ENCODE measurements around the gene FAIM. TPM values are rescaled to one million over a fixed set of nuclear protein-coding genes. Genes with fewer than 3 reads are reported as not detected.

FAIM gene
- total RNA-seq, result 12.0 and 12.6 TPM in 2 replicates

GRCh38 chr3:138608322-138609135 lies at the start of gene FAIM:
TSS of gene FAIM (plus strand) at chr3:138608771. CDS start at chr3:138619727, 10,956 bp downstream.

GRCh38 chr3:138594150-138594934 lies 14.2 kb upstream of the FAIM start, which contains the start of gene CEP70:
TSS of gene CEP70 (minus strand) at chr3:138594260. CDS start at chr3:138572927, 21,333 bp downstream.

Other genes starting within 250 kb of the FAIM start
- gene ESYT3, start 174.2 kb upstream of the FAIM start, total RNA-seq, result under 0.01 and 0.07 TPM in 2 replicates
- gene CEP70, start 14.5 kb upstream of the FAIM start, total RNA-seq, result 13.3 and 14.4 TPM in 2 replicates
- gene PIK3CB, start 226.2 kb downstream of the FAIM start, total RNA-seq, result 37.0 and 41.4 TPM in 2 replicates

All from thoracic aorta endothelial cell (primary cell).